KBM-7 (cell line): Measurements from ENCODE around the gene ACYP1.

Experiments used
- DNase-seq: peaks from one replicate; pipeline ENCODE4 v3.0.0-alpha.2; 2015
- in situ Hi-C: fragments of 300-500 bp; cut with MboI; formaldehyde crosslinking; loops from 2 replicates; pipeline ENCODE4 v1.14.3; 2020; ENCODE audit warnings: low sequenced_read_pairs, low pct_unique_long_range_greater_than_20kb, mixed read lengths

The ACYP1 gene

GRCh38 chr14:75005357-75005756 lies 58.5 kb downstream of the ACYP1 start:
- no peak for DNase-seq
- in situ Hi-C loops: no loop called here

- in situ Hi-C loops: no loop called here
These were observed 60.4 kb downstream of the ACYP1 start for GRCh38 chr14:75003250-75004027.

More at GRCh38 chr14:75003250-75004027, 60.4 kb downstream of the ACYP1 start:
- DNase-seq: no peak
